Mesenchymal stem cell (in vitro differentiated cells and primary cell): ENCODE data around the gene PSMB2.

ENCODE experiments used
- DNase-seq: peaks from one replicate; pipeline ENCODE4 v3.0.0-alpha.2; 2013
- H2AFZ ChIP-seq: one replicate; pipeline ENCODE4 v1.6.1; 2013; ENCODE audit warnings: low read depth, mild to moderate bottlenecking, control low read depth, inconsistent platforms, low read length, moderate library complexity
- H2AK5ac ChIP-seq: 2 replicates; pipeline ENCODE4 v1.6.1; 2013; ENCODE audit warnings: low read length, moderate library complexity, mild to moderate bottlenecking, inconsistent platforms; ENCODE audit not compliant: severe bottlenecking
- H2BK120ac ChIP-seq: one replicate; pipeline ENCODE4 v1.6.1; 2013; ENCODE audit warnings: low read depth, mild to moderate bottlenecking, inconsistent platforms, low read length, moderate library complexity
- H2BK12ac ChIP-seq, 2 experiments: one replicate each; pipeline ENCODE4 v1.6.1; 2013; ENCODE audit warnings: inconsistent platforms in 2 of 2, low read length in 2 of 2, mild to moderate bottlenecking in 2 of 2, moderate library complexity in 2 of 2, control low read depth in 1 of 2
- H2BK15ac ChIP-seq: one replicate; pipeline ENCODE4 v1.6.1; 2013; ENCODE audit warnings: mild to moderate bottlenecking, low read depth, inconsistent platforms; ENCODE audit not compliant: poor library complexity, severe bottlenecking
- H2BK5ac ChIP-seq: 2 replicates; pipeline ENCODE4 v1.6.1; 2013; ENCODE audit warnings: low read depth, mild to moderate bottlenecking, low read length, control low read depth, inconsistent platforms; ENCODE audit not compliant: poor library complexity, severe bottlenecking
- H3K14ac ChIP-seq, 2 experiments: one replicate each; pipeline ENCODE4 v1.6.1; 2013; ENCODE audit warnings: inconsistent platforms in 2 of 2, low read length in 2 of 2, control low read depth in 1 of 2, mild to moderate bottlenecking in 1 of 2, moderate library complexity in 1 of 2
- H3K18ac ChIP-seq, 2 experiments: one replicate each; pipeline ENCODE4 v1.6.1; 2013; ENCODE audit warnings: inconsistent platforms in 2 of 2, low read length in 2 of 2, control low read depth in 1 of 2, low read depth in 1 of 2, mild to moderate bottlenecking in 1 of 2
- H3K23ac ChIP-seq, 2 experiments: one replicate each; pipeline ENCODE4 v1.6.1; 2013; ENCODE audit warnings: inconsistent platforms in 2 of 2, low read length in 2 of 2, mild to moderate bottlenecking in 2 of 2, moderate library complexity in 2 of 2, control low read depth in 1 of 2
- H3K27ac ChIP-seq: 2 replicates; pipeline ENCODE4 v1.5.1; 2013; ENCODE audit warnings: mild to moderate bottlenecking, moderate library complexity, low read length, control low read depth, inconsistent platforms; ENCODE audit not compliant: poor library complexity, severe bottlenecking
- H3K27me3 ChIP-seq, 2 experiments: 2 replicates each; pipeline versions ENCODE4 v1.6.1 to v1.7.0; 2013; ENCODE audit warnings: low read length in 2 of 2, mild to moderate bottlenecking in 2 of 2, moderate library complexity in 2 of 2, control low read depth in 1 of 2, inconsistent platforms in 1 of 2; ENCODE audit not compliant: control insufficient read depth in 1 of 2, insufficient read depth in 1 of 2
- H3K36me3 ChIP-seq, 2 experiments: 2 replicates each; pipeline versions ENCODE4 v1.6.1 to v1.7.0; 2013; ENCODE audit warnings: low read length in 2 of 2, control low read depth in 1 of 2, inconsistent platforms in 1 of 2, low read depth in 1 of 2, mild to moderate bottlenecking in 1 of 2; ENCODE audit not compliant: insufficient read depth in 2 of 2, control insufficient read depth in 1 of 2
- H3K4ac ChIP-seq, 2 experiments: one replicate each; pipeline ENCODE4 v1.6.1; 2013; ENCODE audit warnings: inconsistent platforms in 2 of 2, low read length in 2 of 2, mild to moderate bottlenecking in 2 of 2, moderate library complexity in 2 of 2, control low read depth in 1 of 2, low read depth in 1 of 2
- H3K4me1 ChIP-seq: 2 replicates; pipeline ENCODE4 v1.6.1; 2013; ENCODE audit warnings: low read depth, low read length, control low read depth; ENCODE audit not compliant: control insufficient read depth, insufficient read depth
- H3K4me2 ChIP-seq: 2 replicates; pipeline ENCODE4 v1.6.1; 2013; ENCODE audit warnings: low read length, mild to moderate bottlenecking, inconsistent platforms; ENCODE audit not compliant: poor library complexity, severe bottlenecking
- H3K4me3 ChIP-seq, 2 experiments: 2 replicates each; pipeline versions ENCODE4 v1.5.1 to v1.7.0; 2013; ENCODE audit warnings: low read length in 2 of 2, mild to moderate bottlenecking in 2 of 2, control low read depth in 1 of 2, low read depth in 1 of 2; ENCODE audit not compliant: insufficient read depth in 1 of 2
- H3K79me1 ChIP-seq: replicated peaks from 2 replicates; pipeline ENCODE4 v1.6.1; 2013; ENCODE audit warnings: mild to moderate bottlenecking, control low read depth, low read length, inconsistent platforms; ENCODE audit not compliant: poor library complexity, severe bottlenecking
- H3K9ac ChIP-seq: 2 replicates; pipeline ENCODE4 v1.7.0; 2013; ENCODE audit warnings: mild to moderate bottlenecking, low read length, moderate library complexity
- H3K9me3 ChIP-seq: 2 replicates; pipeline ENCODE4 v1.7.0; 2013; ENCODE audit warnings: mild to moderate bottlenecking, low read length; ENCODE audit not compliant: control insufficient read depth
- H4K8ac ChIP-seq: one replicate; pipeline ENCODE4 v1.6.1; 2013; ENCODE audit warnings: inconsistent platforms, mild to moderate bottlenecking, low read length, moderate library complexity
- H4K91ac ChIP-seq: one replicate; pipeline ENCODE4 v1.6.1; 2013; ENCODE audit warnings: mild to moderate bottlenecking, low read length, inconsistent platforms
- WGBS: methylation state at CpG from one replicate; pipeline ENCODE4 v1.1.7; 2013; ENCODE audit warnings: mixed read lengths; 5-methylcytosine and 5-hydroxymethylcytosine counted together

PSMB2 gene

GRCh38 chr1:35574125-35574654, 67.1 kb downstream of the PSMB2 start:
- WGBS = 16% methylated on average over 46 of the region's 48 CpGs
- peak overlapping the region; percentile 68 for H3K4me2 ChIP-seq
- H3K23ac ChIP-seq = peak overlapping the region in 1 of 2 experiments; percentile 74
- H3K27me3 ChIP-seq = peaks cover 65 to 70% of the 10 kb centered on the region in 2 experiments
- H3K36me3 ChIP-seq = peaks cover 0 to 4% of the 10 kb centered on the region in 2 experiments
- no peak overlapping the region for H2BK15ac ChIP-seq
- no peak overlapping the region for H3K4ac ChIP-seq
- no peak overlapping the region for H3K4me3 ChIP-seq
- H3K9ac ChIP-seq = no peak overlapping the region
- no peak overlapping the region for H3K18ac ChIP-seq
- H2BK120ac ChIP-seq = no peak overlapping the region
- H3K4me1 ChIP-seq = peaks cover 22% of the 10 kb centered on the region
- H2BK12ac ChIP-seq = no peak overlapping the region
- H3K27ac ChIP-seq = no peak overlapping the region
- no peak for DNase-seq
- H3K9me3 ChIP-seq = no peaks in the 10 kb centered on the region
- H4K91ac ChIP-seq = no peak overlapping the region
- no peak overlapping the region for H3K14ac ChIP-seq
- H2AFZ ChIP-seq = no peak overlapping the region
- no peaks in the 10 kb centered on the region for H3K79me1 ChIP-seq
- peak overlapping the region; percentile 38 for H4K8ac ChIP-seq
- no peak overlapping the region for H2AK5ac ChIP-seq
- no peak overlapping the region for H2BK5ac ChIP-seq

- Histone ChIP-seq H3K4ac (no peak within 1 kb of the TSS), H3K9me3 (no peaks in the 10 kb centered on the region), H3K27ac (no peak within 1 kb of the TSS), H3K14ac (no peak within 1 kb of the TSS), H3K23ac (peak within 1 kb of the TSS in 1 of 2 experiments; percentile 74), H3K79me1 (no peaks in the 10 kb centered on the region), H2AK5ac (no peak within 1 kb of the TSS), H3K18ac (no peak within 1 kb of the TSS), H2BK5ac (no peak within 1 kb of the TSS), H3K4me3 (peak within 1 kb of the TSS; percentile 53 to 69), H2AFZ (no peak within 1 kb of the TSS), H4K8ac (peak within 1 kb of the TSS; percentile 38), H3K27me3 (peaks cover 65 to 70% of the 10 kb centered on the region in 2 experiments), H2BK120ac (no peak within 1 kb of the TSS), H3K4me1 (peaks cover 22% of the 10 kb centered on the region), H3K4me2 (peak within 1 kb of the TSS; percentile 68), H2BK12ac (no peak within 1 kb of the TSS), H2BK15ac (no peak within 1 kb of the TSS), H3K9ac (no peak within 1 kb of the TSS), H4K91ac (no peak within 1 kb of the TSS), H3K36me3 (peaks cover 0 to 4% of the 10 kb centered on the region in 2 experiments)
- peak; percentile 46 for DNase-seq
- WGBS = 4% methylated on average over 90 of the region's 95 CpGs
Observed at GRCh38 chr1:35573198-35574124, 67.9 kb downstream of the PSMB2 start, which contains the start of gene TFAP2E. TSS of gene TFAP2E (plus strand) at chr1:35573314. CDS start at chr1:35573578, 264 bp downstream.

GRCh38 chr1:35572296-35572695, 69.0 kb downstream of the PSMB2 start:
- H2AFZ ChIP-seq = no peak overlapping the region
- H3K14ac ChIP-seq = no peak overlapping the region
- H2BK12ac ChIP-seq = no peak overlapping the region
- H2BK120ac ChIP-seq = no peak overlapping the region
- no peak overlapping the region for H4K8ac ChIP-seq
- no peak overlapping the region for H4K91ac ChIP-seq
- H2AK5ac ChIP-seq = no peak overlapping the region
- no peak overlapping the region for H3K4ac ChIP-seq
- no peak overlapping the region for H3K23ac ChIP-seq
- H3K79me1 ChIP-seq = no peaks in the 10 kb centered on the region
- H3K4me3 ChIP-seq = no peak overlapping the region
- no peak overlapping the region for H3K4me2 ChIP-seq
- 97% methylated on average over 2 of the region's 2 CpGs for WGBS
- H2BK15ac ChIP-seq = no peak overlapping the region
- peaks cover 2 to 3% of the 10 kb centered on the region in 2 experiments for H3K36me3 ChIP-seq
- H3K4me1 ChIP-seq = peaks cover 18% of the 10 kb centered on the region
- H3K9me3 ChIP-seq = no peaks in the 10 kb centered on the region
- DNase-seq = no peak
- H3K27me3 ChIP-seq = peaks cover 53 to 63% of the 10 kb centered on the region in 2 experiments
- H3K27ac ChIP-seq = no peak overlapping the region
- H3K18ac ChIP-seq = no peak overlapping the region
- no peak overlapping the region for H3K9ac ChIP-seq
- no peak overlapping the region for H2BK5ac ChIP-seq

GRCh38 chr1:35571263-35571662, 70.1 kb downstream of the PSMB2 start:
- H3K9me3 ChIP-seq = no peaks in the 10 kb centered on the region
- H3K36me3 ChIP-seq = peaks cover 7 to 12% of the 10 kb centered on the region in 2 experiments
- H2BK120ac ChIP-seq = no peak overlapping the region
- H2AFZ ChIP-seq = no peak overlapping the region
- H3K79me1 ChIP-seq = no peaks in the 10 kb centered on the region
- no peak overlapping the region for H3K4me3 ChIP-seq
- H3K14ac ChIP-seq = no peak overlapping the region
- H3K4ac ChIP-seq = no peak overlapping the region
- no peak overlapping the region for H3K9ac ChIP-seq
- H3K27me3 ChIP-seq = peaks cover 44 to 55% of the 10 kb centered on the region in 2 experiments
- H4K8ac ChIP-seq = no peak overlapping the region
- H2BK12ac ChIP-seq = no peak overlapping the region
- 64% methylated on average over 6 of the region's 8 CpGs for WGBS
- no peak overlapping the region for H4K91ac ChIP-seq
- no peak overlapping the region for H2BK15ac ChIP-seq
- H3K27ac ChIP-seq = no peak overlapping the region
- H3K4me1 ChIP-seq = peaks cover 15% of the 10 kb centered on the region
- no peak overlapping the region for H3K23ac ChIP-seq
- H3K18ac ChIP-seq = no peak overlapping the region
- H2BK5ac ChIP-seq = no peak overlapping the region
- H2AK5ac ChIP-seq = no peak overlapping the region
- H3K4me2 ChIP-seq = no peak overlapping the region
- no peak for DNase-seq
